Activated effector memory CD4-positive, alpha-beta T cell treated with Interleukin-2 at 50 U/mL for 16 hours (primary cell): ENCODE measurements around the gene HMGB1.

Experiments used
- DNase-seq: peaks from one replicate; pipeline ENCODE4 v3.0.0-alpha.2; 2020

The HMGB1 gene

DNA sequence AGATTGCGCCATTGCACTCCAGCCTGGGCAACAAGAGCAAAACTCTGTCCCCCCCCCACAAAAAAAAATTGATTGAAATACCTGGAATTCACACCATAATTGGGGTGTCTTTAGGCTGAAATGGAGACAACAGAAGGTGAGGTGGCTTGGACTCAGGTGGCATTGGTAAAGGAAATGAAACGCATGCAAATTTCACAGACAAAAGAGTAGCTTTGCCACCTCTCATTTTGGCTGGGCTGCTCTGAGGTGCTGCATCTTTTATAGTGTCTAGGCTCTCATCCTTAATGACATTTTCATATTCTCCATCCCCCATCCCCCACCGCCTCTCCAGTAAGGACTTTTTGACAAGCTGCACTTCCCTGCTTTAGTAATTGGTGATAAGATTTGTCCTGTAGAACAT, 36.5 kb downstream of the HMGB1 start:
- no peak for DNase-seq

DNA sequence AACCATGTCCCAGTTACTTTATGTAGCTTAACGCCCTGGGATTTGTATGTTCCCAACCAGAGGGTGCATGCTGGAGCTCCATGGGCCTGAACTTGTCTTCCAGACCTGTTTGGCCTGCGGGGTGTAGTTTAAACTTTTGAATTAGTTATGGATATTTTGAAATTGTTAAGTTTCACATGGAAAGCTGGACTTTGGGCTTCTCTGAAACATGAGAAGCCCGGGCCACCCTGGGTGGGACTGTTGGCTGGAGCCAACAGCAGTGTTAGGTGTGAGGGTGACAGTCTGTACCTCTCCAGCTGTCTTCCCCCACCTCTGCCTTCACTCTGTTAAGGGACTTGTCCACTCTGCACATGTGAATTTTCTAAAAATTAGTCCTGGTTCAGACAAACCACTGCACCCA, 41.8 kb downstream of the HMGB1 start:
- DNase-seq = no peak

GRCh38 chr13:30422054-30422839, 43.5 kb downstream of the HMGB1 start, which contains the start of gene UBE2L5:
Gene UBE2L5 (plus strand): TSS chr13:30422493. CDS start chr13:30427991, 5,498 bp downstream.
- DNase-seq = peak; percentile 58

DNA sequence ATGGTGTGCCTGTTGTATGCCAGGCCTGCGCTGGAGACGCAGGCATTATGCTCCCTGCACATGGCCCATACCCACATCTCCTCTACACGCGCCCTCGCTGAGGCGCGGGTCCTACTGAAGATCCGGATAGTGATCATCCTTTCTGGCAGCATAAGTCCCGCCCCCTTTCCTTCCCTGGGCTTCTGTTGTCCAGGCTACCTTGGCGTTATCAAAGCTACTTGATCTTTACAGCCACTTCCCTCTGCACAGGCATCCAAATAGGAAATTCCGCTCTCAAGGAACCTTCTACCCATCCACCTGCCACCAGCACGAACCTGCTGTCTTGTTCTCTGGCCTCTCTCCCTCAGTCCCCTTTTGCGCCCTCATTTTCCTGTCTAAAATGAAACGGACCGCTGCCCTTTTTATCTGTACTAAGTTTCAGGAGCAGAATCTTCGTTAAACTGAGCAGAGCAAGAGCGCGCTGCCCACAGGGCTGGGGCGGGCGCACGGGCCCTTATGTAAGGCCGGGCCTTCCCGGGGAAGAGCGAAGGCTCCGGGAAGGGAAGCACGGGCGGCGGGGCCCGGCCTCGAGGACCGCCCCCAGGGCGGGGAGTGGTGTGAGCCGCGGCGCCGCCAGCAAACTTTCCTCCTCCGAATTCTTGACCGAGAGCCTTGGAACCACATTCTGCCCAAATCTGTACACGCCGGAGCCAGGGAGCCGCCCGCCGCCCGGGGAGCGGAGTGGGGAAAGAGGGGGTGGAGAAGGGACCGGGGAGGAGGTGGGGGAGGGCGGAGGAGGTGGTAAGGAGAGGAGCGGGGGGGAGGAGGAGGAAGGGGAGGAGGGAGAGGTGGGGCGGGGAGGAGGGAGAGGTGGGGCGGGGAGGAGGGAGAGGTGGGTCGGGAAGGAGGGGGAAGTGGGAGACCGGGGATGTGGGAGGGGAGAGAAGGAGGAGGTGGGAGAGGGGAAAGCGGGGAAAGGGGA, 44.4 kb downstream of the HMGB1 start:
- peak; percentile 21 for DNase-seq

- DNase-seq = no peak
These were observed 46.8 kb downstream of the HMGB1 start for GRCh38 chr13:30418717-30419459.

DNA sequence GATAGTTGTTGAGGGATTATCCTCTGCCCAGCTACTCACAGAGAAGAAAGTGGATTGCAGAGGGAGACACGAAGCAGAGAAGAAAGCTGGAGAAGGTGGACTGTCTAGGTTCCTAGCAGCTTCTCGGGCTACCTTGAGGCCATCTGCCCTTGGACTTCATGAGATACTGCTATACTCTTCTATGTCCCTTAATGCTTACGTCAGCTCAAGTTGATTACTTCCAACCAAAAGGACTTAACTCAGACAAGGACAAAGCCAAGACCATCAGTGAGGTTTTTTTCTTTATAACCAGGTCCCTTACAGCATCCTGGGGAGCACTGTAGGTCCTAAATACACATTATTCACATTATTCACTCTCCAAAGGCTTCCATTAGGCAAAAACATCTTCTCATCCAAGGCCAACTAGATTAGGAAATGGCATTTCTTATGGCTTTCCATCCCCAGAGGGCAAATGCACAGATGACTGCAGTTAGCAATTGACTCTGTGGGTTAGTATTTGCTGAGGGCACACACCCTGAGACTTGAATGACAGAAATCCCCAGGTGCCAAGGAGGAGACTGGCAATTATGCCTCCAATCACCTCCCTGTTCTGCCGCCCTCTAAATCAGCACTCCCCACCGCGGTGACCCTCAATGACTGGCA, 47.5 kb downstream of the HMGB1 start:
- DNase-seq = no peak

DNA sequence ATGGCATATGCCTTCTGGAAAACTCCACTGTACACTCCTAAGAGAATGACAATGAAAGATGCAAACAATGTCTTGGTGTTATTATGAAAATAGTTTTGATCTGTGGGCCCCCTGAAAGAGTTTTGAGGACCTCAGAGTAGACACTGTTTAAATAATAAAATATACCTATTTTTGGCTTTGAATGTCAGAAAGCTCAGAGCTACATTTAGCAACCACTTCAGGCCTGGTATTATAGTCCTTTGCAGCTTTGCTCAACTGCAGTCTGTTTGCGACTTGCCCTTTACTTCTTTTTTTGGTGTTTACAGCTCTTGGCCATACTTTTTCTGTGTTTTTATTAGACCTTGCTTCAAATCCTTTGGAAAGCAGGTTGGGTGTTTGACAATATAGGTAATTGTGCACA, 49.3 kb downstream of the HMGB1 start:
- DNase-seq = no peak

DNA sequence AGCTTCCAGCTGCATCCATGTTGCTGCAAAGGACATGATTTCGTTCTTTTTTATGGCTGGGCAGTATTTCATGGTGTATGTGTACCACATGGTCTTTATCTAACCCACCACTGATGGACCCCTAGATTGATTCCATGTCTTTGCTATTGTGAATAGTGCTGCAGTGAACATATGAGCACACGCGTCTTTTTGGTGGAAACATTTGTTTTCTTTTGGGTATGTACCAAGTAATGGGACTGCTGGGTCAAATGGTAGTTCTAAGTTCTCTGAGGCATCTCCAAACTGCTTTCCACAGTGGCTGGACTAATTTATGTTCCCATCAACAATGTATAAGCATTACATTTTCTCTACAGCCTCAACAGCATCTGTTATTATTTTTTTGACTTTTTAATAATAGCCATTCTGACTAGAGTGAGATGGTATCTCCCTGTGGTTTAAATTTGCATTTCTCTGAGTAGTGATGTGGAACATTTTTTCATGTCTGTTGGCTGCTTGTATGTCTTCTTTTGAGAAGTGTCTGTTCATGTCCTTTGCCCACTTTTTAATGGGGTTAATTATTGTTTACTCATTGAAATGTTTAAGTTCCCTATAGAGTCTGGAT, 50.2 kb downstream of the HMGB1 start:
- DNase-seq = no peak

GRCh38 chr13:30413842-30414241, 51.9 kb downstream of the HMGB1 start:
- DNase-seq = no peak

DNA sequence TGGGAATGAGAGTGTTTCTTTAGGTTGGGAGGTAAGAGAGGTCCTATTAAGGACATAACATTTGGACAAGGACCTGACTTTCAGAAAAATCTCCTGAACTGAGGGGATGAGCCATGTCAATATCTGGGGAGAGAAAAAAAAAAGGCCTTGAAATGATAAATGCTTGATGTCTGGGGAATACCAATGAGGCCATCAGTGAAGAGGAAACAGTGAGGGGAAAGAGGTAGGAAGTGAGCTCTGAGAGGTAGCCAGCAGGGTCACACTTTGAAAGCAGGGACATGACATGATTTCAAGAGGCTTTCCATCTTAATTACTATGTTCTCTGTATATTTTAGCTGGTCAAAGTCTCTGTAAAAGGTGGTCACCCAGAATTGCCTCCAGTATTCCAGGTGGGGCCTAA, 53.4 kb downstream of the HMGB1 start:
- DNase-seq = no peak

DNA sequence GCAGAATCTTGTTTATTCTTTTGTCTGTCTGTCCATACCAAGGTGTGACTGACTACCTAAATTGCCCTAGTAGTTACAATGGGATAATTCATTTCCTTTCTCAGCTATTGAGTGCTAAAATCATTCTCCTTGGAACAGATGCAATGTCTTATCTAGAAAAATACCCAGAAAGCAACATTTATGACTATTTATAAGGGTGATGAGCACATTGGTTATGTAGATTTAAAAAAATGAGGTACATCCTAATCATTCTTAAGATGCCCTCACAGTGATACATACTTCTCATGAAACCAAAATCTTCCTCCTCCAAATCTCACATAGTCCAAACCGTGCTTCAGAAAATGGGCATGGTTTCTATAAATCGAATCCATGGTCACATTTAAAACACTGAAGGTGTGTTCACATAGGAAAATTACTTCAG, 55.0 kb downstream of the HMGB1 start:
- no peak for DNase-seq

- DNase-seq = no peak
These were observed 55.6 kb downstream of the HMGB1 start for GRCh38 chr13:30409886-30410704.

GRCh38 chr13:30408319-30409101, 57.2 kb downstream of the HMGB1 start:
- DNase-seq = peak; percentile 86

DNA sequence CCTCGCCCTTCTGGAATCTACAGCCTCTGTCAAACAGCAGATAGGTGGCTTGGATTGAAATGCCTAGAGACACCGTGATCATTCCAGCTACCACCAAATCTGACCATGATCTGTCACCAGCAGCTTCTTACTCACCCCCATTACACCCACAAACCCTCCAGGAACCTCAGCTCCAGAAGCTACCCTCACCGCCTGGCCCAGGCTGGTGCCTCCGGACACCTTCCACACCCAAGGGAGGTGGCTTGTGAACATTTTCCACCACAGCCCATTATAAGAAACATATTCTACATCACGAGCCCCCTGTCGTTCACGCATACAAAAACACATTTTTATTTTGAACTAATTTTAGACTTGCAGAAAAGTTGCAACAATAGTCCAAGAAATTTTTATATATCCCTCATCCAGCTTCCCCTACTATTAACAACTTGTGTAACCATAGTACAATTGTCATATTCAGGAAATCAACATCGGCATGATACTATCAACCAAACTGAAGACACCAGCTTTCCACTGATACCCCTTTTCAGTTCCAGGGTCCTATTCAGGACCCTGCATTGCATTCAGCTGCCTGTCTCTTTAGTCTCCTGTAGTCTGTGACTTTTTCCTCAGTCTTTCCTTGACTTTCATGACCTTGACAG, 58.8 kb downstream of the HMGB1 start:
- no peak for DNase-seq
